Thyroid gland (tissue), 4 donors: ENCODE data around the gene PRKCA.

Source experiments
- CTCF ChIP-seq, 6 experiments: fragments of 200-600 bp in 3 of 6; fragments of 450-650 bp in 3 of 6; sonication (generic) in 3 of 6; IDR thresholded peaks; one replicate each; pipeline ENCODE4 v1.5.1; 2016 to 2019; ENCODE audit warnings: antibody characterized with exemption in 6 of 6, mild to moderate bottlenecking in 2 of 6, inconsistent platforms in 1 of 6, moderate library complexity in 1 of 6
- POLR2A ChIP-seq, 2 donors: fragments of 450-650 bp; IDR thresholded peaks; one replicate each; pipeline ENCODE4 v1.6.1; 2017; ENCODE audit warnings: antibody characterized with exemption in 2 of 2, mild to moderate bottlenecking in 2 of 2, moderate library complexity in 1 of 2

GRCh38 chr17:66299711-66300110 lies 2.7 kb upstream of the PRKCA start:
- TF ChIP-seq CTCF (IDR thresholded peaks at IDR 0.05) = no peak
- TF ChIP-seq POLR2A (IDR thresholded peaks at IDR 0.05) = no peak
